K562 treated with DMSO at 1 percent for 24 hours (cell line): ENCODE data around the gene WDR89. TPM values are rescaled to one million over a fixed set of nuclear protein-coding genes. Genes with fewer than 3 reads are reported as not detected.

Source experiments
- total RNA-seq: library from RNA; unstranded; fragments of 300-600 nt; gene quantifications from 2 replicates; pipeline ENCODE4 v1.2.3, GENCODE V29; 2022; ENCODE audit warnings: low read depth; ENCODE audit not compliant: insufficient read depth

WDR89 gene
- total RNA-seq = 2.0 and 3.6 TPM in 2 replicates

GRCh38 chr14:63641473-63642228 lies at the start of gene WDR89:
TSS of gene WDR89 (minus strand) at chr14:63641871. CDS start at chr14:63599942, 41,929 bp downstream.

Other genes starting within 250 kb of the WDR89 start
- gene PPP2R5E, start 98.5 kb downstream of the WDR89 start, total RNA-seq = 19.1 and 20.2 TPM in 2 replicates
- gene SGPP1, start 86.2 kb upstream of the WDR89 start, total RNA-seq = 9.4 and 11.7 TPM in 2 replicates
- 1.00 and 1.7 TPM in 2 replicates for gene SYNE2, start 211.1 kb upstream of the WDR89 start, total RNA-seq